Lower lobe of right lung (tissue), 2 donors: ENCODE measurements around the gene KIFAP3. TPM values are rescaled to one million over a fixed set of nuclear protein-coding genes. Genes with fewer than 3 reads are reported as not detected.

ENCODE experiments used
- ATAC-seq, 2 donors: fragments of 200-7000 bp; cut with Tn5 transposase; one replicate each; pipeline ENCODE4 v1.9.1; 2020 to 2022; ENCODE audit warnings: mild to moderate bottlenecking in 2 of 2, moderate library complexity in 2 of 2
- DNase-seq: peaks from one replicate; pipeline ENCODE4 v3.0.0-alpha.2; 2020
- H3K27ac ChIP-seq: fragments of 200-600 bp; one replicate; pipeline ENCODE4 v1.8.0; 2022
- H3K27me3 ChIP-seq: fragments of 200-600 bp; one replicate; pipeline ENCODE4 v1.8.0; 2022; ENCODE audit warnings: low read depth
- H3K36me3 ChIP-seq: fragments of 200-600 bp; one replicate; pipeline ENCODE4 v1.8.0; 2022; ENCODE audit warnings: mild to moderate bottlenecking
- H3K4me1 ChIP-seq: fragments of 200-600 bp; one replicate; pipeline ENCODE4 v1.8.0; 2022
- H3K4me3 ChIP-seq: fragments of 200-600 bp; one replicate; pipeline ENCODE4 v1.8.0; 2022; ENCODE audit warnings: mild to moderate bottlenecking
- H3K9me3 ChIP-seq: fragments of 200-600 bp; one replicate; pipeline ENCODE4 v1.8.0; 2022
- CTCF ChIP-seq: fragments of 200-600 bp; IDR thresholded peaks from one replicate; pipeline ENCODE4 v1.8.0; 2022; ENCODE audit warnings: antibody characterized with exemption, mild to moderate bottlenecking
- intact Hi-C: fragments of 100-400 bp; cut with DNase I; formaldehyde crosslinking; loops from one replicate; pipeline ENCODE4 v1.11.0; 2022
- total RNA-seq: library from RNA; stranded (reverse); fragmentation: NEBNext Ultra II Directional; extraction: Animal tissue kit (Norgen Biotek cat#: 25700); gene quantifications from one replicate; pipeline ENCODE4 v1.2.1, GENCODE V29; 2021
- donor health status: DM: no; HTN: yes; CAD: no; lungs with severe emphysema.

The KIFAP3 gene
- total RNA-seq, 1 donor from 2014 or later = 21.4 TPM

- DNase-seq (no peak), ATAC-seq (no peak)
- no peaks in the 10 kb centered on the region for H3K4me1 ChIP-seq
- no peak overlapping the region for H3K4me3 ChIP-seq
- no peak overlapping the region for H3K27ac ChIP-seq
- TF ChIP-seq CTCF = no peak
- peaks cover 11% of the 10 kb centered on the region for H3K36me3 ChIP-seq
- intact Hi-C loops = no loop called here
- no peaks in the 10 kb centered on the region for H3K27me3 ChIP-seq
- H3K9me3 ChIP-seq = peaks cover 11% of the 10 kb centered on the region
Observed at GRCh38 chr1:170030212-170030611, 44.3 kb downstream of the KIFAP3 start.

DNA sequence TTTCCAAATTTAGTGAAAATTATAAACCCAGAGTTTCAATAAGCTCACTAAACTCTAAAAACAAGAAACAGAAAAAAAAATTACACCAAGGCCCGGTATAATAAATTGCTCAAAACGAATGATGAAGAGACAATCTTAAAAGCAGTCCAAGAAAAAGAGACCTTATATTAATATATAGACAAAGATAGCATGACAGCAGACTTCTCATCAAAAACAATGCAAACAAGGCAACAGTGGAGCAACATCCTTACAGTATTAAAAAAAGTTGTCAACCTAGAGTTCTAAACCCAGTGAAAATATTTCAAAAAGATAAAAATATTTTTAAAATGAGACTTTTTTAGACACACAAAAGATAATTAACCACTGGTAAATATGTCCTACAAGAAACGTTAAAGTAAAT, 46.7 kb downstream of the KIFAP3 start:
- H3K4me1 ChIP-seq = no peaks in the 10 kb centered on the region
- no peak overlapping the region for H3K4me3 ChIP-seq
- ATAC-seq (no peak), DNase-seq (no peak)
- peaks cover 11% of the 10 kb centered on the region for H3K9me3 ChIP-seq
- intact Hi-C loops = no loop called here
- H3K27me3 ChIP-seq = no peaks in the 10 kb centered on the region
- H3K27ac ChIP-seq = no peak overlapping the region
- H3K36me3 ChIP-seq = no peaks in the 10 kb centered on the region
- TF ChIP-seq CTCF = no peak

- Histone ChIP-seq H3K36me3 (peaks cover 7% of the 10 kb centered on the region), H3K9me3 (no peaks in the 10 kb centered on the region), H3K4me3 (no peak overlapping the region), H3K27me3 (no peaks in the 10 kb centered on the region), H3K4me1 (no peaks in the 10 kb centered on the region), H3K27ac (no peak overlapping the region)
- intact Hi-C loops = no loop called here
- DNase-seq (no peak), ATAC-seq (no peak)
- no peak for TF ChIP-seq CTCF
Observed at GRCh38 chr1:170020859-170021258, 53.6 kb downstream of the KIFAP3 start.

DNA sequence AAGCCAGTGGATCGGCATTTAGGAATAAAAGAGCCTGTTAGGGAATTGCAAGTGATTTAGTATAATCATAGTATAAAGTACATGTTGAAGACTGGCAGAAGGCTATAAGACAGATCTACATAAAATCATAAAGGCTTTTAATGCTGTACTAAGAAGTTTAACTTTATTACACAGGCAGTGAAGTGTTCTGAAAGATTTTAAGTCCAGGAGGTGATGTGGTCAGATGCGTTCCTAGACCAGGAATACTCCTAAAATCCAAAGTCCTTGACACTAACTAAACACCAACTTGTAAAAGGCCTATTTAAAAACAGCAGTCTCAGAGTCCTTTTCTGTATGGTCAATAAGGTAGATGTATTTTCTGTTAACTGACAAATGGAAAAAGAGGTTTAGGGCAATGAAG, 57.0 kb downstream of the KIFAP3 start:
- Histone ChIP-seq H3K9me3 (no peaks in the 10 kb centered on the region), H3K36me3 (peaks cover 26% of the 10 kb centered on the region), H3K4me3 (no peak overlapping the region), H3K27ac (no peak overlapping the region), H3K27me3 (no peaks in the 10 kb centered on the region), H3K4me1 (no peaks in the 10 kb centered on the region)
- intact Hi-C loops = no loop called here
- no peak for TF ChIP-seq CTCF
- DNase-seq = no peak
- ATAC-seq = no peak

DNA sequence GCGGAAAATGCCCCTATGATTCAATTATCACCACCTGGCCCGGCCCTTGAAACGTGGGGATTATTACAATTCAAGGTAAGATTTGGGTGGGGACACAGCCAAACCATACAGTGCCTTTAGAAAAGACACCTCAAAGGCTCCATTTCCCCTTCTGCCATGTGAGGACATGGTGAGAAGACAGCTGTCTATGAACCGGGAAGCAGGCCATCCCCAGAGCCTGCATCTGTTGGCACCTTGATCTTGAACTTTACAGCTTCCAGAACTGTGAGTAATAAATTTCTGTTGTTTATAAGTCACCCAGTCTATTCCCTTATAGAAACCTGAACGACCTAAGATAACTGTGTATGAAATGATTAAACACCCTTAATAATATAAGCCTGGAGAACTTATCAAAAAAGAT, 61.6 kb downstream of the KIFAP3 start:
- H3K27me3 ChIP-seq = no peaks in the 10 kb centered on the region
- intact Hi-C loops = no loop called here
- H3K36me3 ChIP-seq = peaks cover 26% of the 10 kb centered on the region
- H3K4me3 ChIP-seq = no peak overlapping the region
- H3K27ac ChIP-seq = no peak overlapping the region
- ATAC-seq (no peak), DNase-seq (no peak)
- no peak for TF ChIP-seq CTCF
- H3K4me1 ChIP-seq = no peaks in the 10 kb centered on the region
- H3K9me3 ChIP-seq = no peaks in the 10 kb centered on the region

DNA sequence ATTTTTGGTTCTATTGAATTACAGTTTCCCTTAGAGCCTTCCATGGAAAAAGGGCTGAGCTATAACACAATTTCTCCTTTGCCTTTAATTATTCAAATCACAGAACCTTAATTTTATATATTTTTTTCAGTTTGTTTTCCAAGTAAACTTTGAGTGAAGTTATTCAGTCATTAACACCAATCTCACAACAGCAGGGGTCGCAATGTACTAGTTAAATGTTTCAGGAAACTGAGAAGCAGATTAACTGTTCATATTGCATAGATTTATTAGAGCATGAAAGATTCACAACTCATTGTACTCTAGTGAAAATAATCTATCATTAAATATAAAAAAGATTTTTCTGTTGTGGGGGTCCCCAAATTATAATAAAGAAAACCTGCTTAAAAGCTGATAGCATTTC, 64.1 kb downstream of the KIFAP3 start:
- H3K27me3 ChIP-seq = no peaks in the 10 kb centered on the region
- no peaks in the 10 kb centered on the region for H3K9me3 ChIP-seq
- ATAC-seq (no peak), DNase-seq (no peak)
- TF ChIP-seq CTCF = peak; percentile 30
- H3K36me3 ChIP-seq = peaks cover 15% of the 10 kb centered on the region
- no peak overlapping the region for H3K4me3 ChIP-seq
- no peaks in the 10 kb centered on the region for H3K4me1 ChIP-seq
- H3K27ac ChIP-seq = no peak overlapping the region
- intact Hi-C loops = no loop called here
